Activated T-cell treated with anti-CD3 and anti-CD28 coated beads, Interleukin-2, amount 50 U/mL, for 4 hours (primary cell): ENCODE measurements around the gene HYAL2. TPM values are rescaled to one million over a fixed set of nuclear protein-coding genes. Genes with fewer than 3 reads are reported as not detected.
A peak's percentile ranks its signal among the peaks of the same experiment; 100 is the strongest.
"Not testable (repeated sequence)": the region's sequence is repeated elsewhere in the genome, so short reads cannot be mapped to it uniquely, and the experiment has no call there.

Experiments used
- ATAC-seq, 2 donors: fragments of 200-7000 bp; cut with Tn5 transposase; one replicate each; pipeline ENCODE4 v1.10.0; 2021
- DNase-seq: peaks from one replicate; pipeline ENCODE4 v3.0.0-alpha.2; 2020
- H3K27me3 Mint-ChIP-seq: one replicate; pipeline ENCODE4 v1.8.0; 2021; ENCODE audit warnings: low read depth, mixed read lengths
- H3K36me3 Mint-ChIP-seq: one replicate; pipeline ENCODE4 v1.8.0; 2022; ENCODE audit warnings: mixed read lengths; ENCODE audit not compliant: insufficient read depth
- H3K4me1 Mint-ChIP-seq: one replicate; pipeline ENCODE4 v1.8.0; 2021; ENCODE audit warnings: low read depth, mixed read lengths
- H3K4me3 Mint-ChIP-seq: one replicate; pipeline ENCODE4 v1.8.0; 2021; ENCODE audit warnings: mild to moderate bottlenecking, moderate library complexity, mixed read lengths
- H3K9me3 Mint-ChIP-seq: one replicate; pipeline ENCODE4 v1.8.0; 2021; ENCODE audit warnings: mixed read lengths
- total RNA-seq, 3 donors: library from RNA; stranded (reverse); gene quantifications; one replicate each; pipeline ENCODE4 v1.2.1, GENCODE V29; 2021

The HYAL2 gene
- total RNA-seq, 3 donors from 2014 or later: 17.0 to 19.5 (median 19.2) TPM

GRCh38 chr3:50317300-50317699 lies 5.2 kb downstream of the HYAL2 start:
- H3K4me1 Mint-ChIP-seq: peaks cover 37% of the 10 kb centered on the region
- H3K9me3 Mint-ChIP-seq: no peaks in the 10 kb centered on the region

GRCh38 chr3:50316657-50317242 lies 5.8 kb downstream of the HYAL2 start:
- DNase-seq: peak; percentile 70
- H3K27me3 Mint-ChIP-seq: no peaks in the 10 kb centered on the region

More at GRCh38 chr3:50317300-50317699, 5.2 kb downstream of the HYAL2 start:
- ATAC-seq: no peak
- DNase-seq: no peak
- Mint-ChIP-seq H3K36me3 (peaks cover 1% of the 10 kb centered on the region), H3K4me3 (no peak overlapping the region), H3K27me3 (no peaks in the 10 kb centered on the region)

GRCh38 chr3:50314816-50315215 lies 7.7 kb downstream of the HYAL2 start:
- peaks cover 28% of the 10 kb centered on the region for H3K4me1 Mint-ChIP-seq
- peaks cover 1% of the 10 kb centered on the region for H3K36me3 Mint-ChIP-seq
- DNase-seq (no peak), ATAC-seq (no peak)
- no peaks in the 10 kb centered on the region for H3K27me3 Mint-ChIP-seq
- H3K4me3 Mint-ChIP-seq: no peak overlapping the region
- H3K9me3 Mint-ChIP-seq: no peaks in the 10 kb centered on the region

More at GRCh38 chr3:50316657-50317242, 5.8 kb downstream of the HYAL2 start:
- Mint-ChIP-seq H3K36me3 (peaks cover 1% of the 10 kb centered on the region), H3K4me1 (peaks cover 37% of the 10 kb centered on the region), H3K4me3 (peak overlapping the region; percentile 28), H3K9me3 (no peaks in the 10 kb centered on the region)
- ATAC-seq: peak; percentile 13 to 27

- DNase-seq (no peak), ATAC-seq (no peak)
- peaks cover 24% of the 10 kb centered on the region for H3K4me1 Mint-ChIP-seq
- H3K36me3 Mint-ChIP-seq: peaks cover 1% of the 10 kb centered on the region
- H3K9me3 Mint-ChIP-seq: no peaks in the 10 kb centered on the region
- H3K4me3 Mint-ChIP-seq: no peak overlapping the region
- no peaks in the 10 kb centered on the region for H3K27me3 Mint-ChIP-seq
Measured at GRCh38 chr3:50314342-50314741, 8.2 kb downstream of the HYAL2 start.

- not testable (repeated sequence) for H3K9me3 Mint-ChIP-seq, H3K4me3 Mint-ChIP-seq, H3K36me3 Mint-ChIP-seq, DNase-seq, ATAC-seq, H3K27me3 Mint-ChIP-seq
- peaks cover 12% of the 10 kb centered on the region for H3K4me1 Mint-ChIP-seq
Measured at GRCh38 chr3:50312041-50312440, 10.5 kb downstream of the HYAL2 start.

GRCh38 chr3:50304601-50305000 lies 17.9 kb downstream of the HYAL2 start:
- Mint-ChIP-seq H3K4me3 (no peak overlapping the region), H3K4me1 (peaks cover 18% of the 10 kb centered on the region), H3K36me3 (no peaks in the 10 kb centered on the region), H3K27me3 (no peaks in the 10 kb centered on the region), H3K9me3 (no peaks in the 10 kb centered on the region)
- peak; percentile 67 to 69 for ATAC-seq
- DNase-seq: no peak

GRCh38 chr3:50303013-50303815 lies 19.3 kb downstream of the HYAL2 start, which contains the start of gene HYAL1:
Gene HYAL1, minus strand, starts transcription at chr3:50303574. Its CDS starts 618 bp downstream, at chr3:50302956.
- Mint-ChIP-seq H3K4me3 (no peak within 1 kb of the TSS), H3K9me3 (no peaks in the 10 kb centered on the region), H3K36me3 (no peaks in the 10 kb centered on the region), H3K27me3 (no peaks in the 10 kb centered on the region), H3K4me1 (peaks cover 22% of the 10 kb centered on the region)
- ATAC-seq: no peak
- DNase-seq: no peak

- Mint-ChIP-seq H3K4me3 (no peak overlapping the region), H3K4me1 (peaks cover 26% of the 10 kb centered on the region)
- ATAC-seq: no peak
Measured at GRCh38 chr3:50302095-50303012, 20.2 kb downstream of the HYAL2 start.

GRCh38 chr3:50300681-50301254 lies 21.8 kb downstream of the HYAL2 start:
- DNase-seq (no peak), ATAC-seq (no peak)
- no peaks in the 10 kb centered on the region for H3K36me3 Mint-ChIP-seq
- peak overlapping the region; percentile 91 for H3K4me3 Mint-ChIP-seq
- H3K4me1 Mint-ChIP-seq: peaks cover 26% of the 10 kb centered on the region
- no peaks in the 10 kb centered on the region for H3K9me3 Mint-ChIP-seq
- no peaks in the 10 kb centered on the region for H3K27me3 Mint-ChIP-seq

More at GRCh38 chr3:50302095-50303012, 20.2 kb downstream of the HYAL2 start:
- no peaks in the 10 kb centered on the region for H3K27me3 Mint-ChIP-seq
- DNase-seq: no peak
- no peaks in the 10 kb centered on the region for H3K9me3 Mint-ChIP-seq
- H3K36me3 Mint-ChIP-seq: no peaks in the 10 kb centered on the region

GRCh38 chr3:50299929-50300680 lies 22.4 kb downstream of the HYAL2 start:
- no peak for ATAC-seq

GRCh38 chr3:50299638-50299928 lies 23.0 kb downstream of the HYAL2 start:
- ATAC-seq (no peak), DNase-seq (no peak)
- no peaks in the 10 kb centered on the region for H3K27me3 Mint-ChIP-seq
- H3K36me3 Mint-ChIP-seq: no peaks in the 10 kb centered on the region
- H3K9me3 Mint-ChIP-seq: no peaks in the 10 kb centered on the region
- peaks cover 22% of the 10 kb centered on the region for H3K4me1 Mint-ChIP-seq
- H3K4me3 Mint-ChIP-seq: peak overlapping the region; percentile 91

More at GRCh38 chr3:50299929-50300680, 22.4 kb downstream of the HYAL2 start:
- Mint-ChIP-seq H3K4me3 (peak overlapping the region; percentile 91), H3K9me3 (no peaks in the 10 kb centered on the region), H3K4me1 (peaks cover 26% of the 10 kb centered on the region), H3K27me3 (no peaks in the 10 kb centered on the region), H3K36me3 (no peaks in the 10 kb centered on the region)
- no peak for DNase-seq

GRCh38 chr3:50298836-50299637 lies 23.5 kb downstream of the HYAL2 start, which contains the start of the genes HYAL3 and NAA80:
Gene HYAL3, minus strand, starts transcription at chr3:50299405. Its CDS starts 3,803 bp downstream, at chr3:50295602.
Gene NAA80, minus strand, starts transcription at chr3:50299405. Its CDS starts 1,942 bp downstream, at chr3:50297463.
- ATAC-seq: peak; percentile 88 to 91
- no peaks in the 10 kb centered on the region for H3K27me3 Mint-ChIP-seq
- no peaks in the 10 kb centered on the region for H3K9me3 Mint-ChIP-seq

More at GRCh38 chr3:50298836-50299637, 23.5 kb downstream of the HYAL2 start, which contains the start of the genes HYAL3 and NAA80:
- Mint-ChIP-seq H3K36me3 (no peaks in the 10 kb centered on the region), H3K4me1 (peaks cover 21% of the 10 kb centered on the region), H3K4me3 (peak within 1 kb of the TSS; percentile 91)
- DNase-seq: peak; percentile 99
